Vagina (tissue), 2 donors: Measurements from ENCODE around the gene LPCAT1.

Experiments used
- POLR2AphosphoS5 ChIP-seq, 2 donors: sonication (generic); formaldehyde crosslinking; IDR thresholded peaks; one replicate each; pipeline ENCODE4 v1.9.0; 2017; ENCODE audit warnings: antibody characterized with exemption in 2 of 2, mild to moderate bottlenecking in 2 of 2, low read depth in 1 of 2; ENCODE audit not compliant: insufficient read depth in 1 of 2
- TF ChIP-seq, protein P1 (sequence below), 3 experiments: fragments of 450-650 bp in 2 of 3; fragments of 200-600 bp in 1 of 3; sonication (generic) in 1 of 3; IDR thresholded peaks; one replicate each; pipeline ENCODE4 v1.5.1; 2017 to 2019; ENCODE audit warnings: antibody characterized with exemption in 3 of 3, mild to moderate bottlenecking in 2 of 3, moderate library complexity in 2 of 3

DNA sequence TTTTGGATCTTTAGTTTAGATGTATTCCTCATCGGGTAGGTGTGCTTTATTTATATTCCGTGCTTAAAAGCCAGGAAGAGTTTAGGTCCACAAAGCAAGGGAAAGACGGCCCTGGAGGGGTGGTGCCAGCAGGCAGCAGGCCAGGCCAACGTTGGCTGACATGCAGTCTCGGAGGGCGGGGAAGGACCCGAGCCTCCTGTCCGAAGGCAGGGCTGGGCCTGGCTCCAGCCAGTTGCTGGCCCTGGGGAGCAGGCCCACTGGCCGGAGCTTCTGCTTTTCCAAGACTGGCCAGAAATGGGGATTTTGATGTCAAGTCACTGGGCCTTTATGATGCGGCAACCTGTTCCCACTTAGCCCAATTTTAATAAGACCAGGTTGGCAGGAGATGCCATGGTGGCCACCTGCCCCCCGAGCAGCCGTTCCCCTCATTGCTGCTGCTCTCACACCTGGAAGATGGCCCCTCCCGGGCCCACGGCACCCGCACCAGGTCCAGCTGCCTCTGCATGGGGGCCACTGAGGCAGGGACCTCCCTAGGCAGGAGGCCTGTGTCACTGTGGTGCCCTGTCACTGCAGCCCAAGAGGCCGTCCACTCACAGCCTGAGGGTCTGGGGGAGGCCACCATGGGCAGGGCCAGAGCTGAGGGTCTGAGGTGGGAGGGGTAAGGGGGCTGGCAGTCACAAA, 23.2 kb downstream of the LPCAT1 start:
- TF ChIP-seq, protein P1, sequence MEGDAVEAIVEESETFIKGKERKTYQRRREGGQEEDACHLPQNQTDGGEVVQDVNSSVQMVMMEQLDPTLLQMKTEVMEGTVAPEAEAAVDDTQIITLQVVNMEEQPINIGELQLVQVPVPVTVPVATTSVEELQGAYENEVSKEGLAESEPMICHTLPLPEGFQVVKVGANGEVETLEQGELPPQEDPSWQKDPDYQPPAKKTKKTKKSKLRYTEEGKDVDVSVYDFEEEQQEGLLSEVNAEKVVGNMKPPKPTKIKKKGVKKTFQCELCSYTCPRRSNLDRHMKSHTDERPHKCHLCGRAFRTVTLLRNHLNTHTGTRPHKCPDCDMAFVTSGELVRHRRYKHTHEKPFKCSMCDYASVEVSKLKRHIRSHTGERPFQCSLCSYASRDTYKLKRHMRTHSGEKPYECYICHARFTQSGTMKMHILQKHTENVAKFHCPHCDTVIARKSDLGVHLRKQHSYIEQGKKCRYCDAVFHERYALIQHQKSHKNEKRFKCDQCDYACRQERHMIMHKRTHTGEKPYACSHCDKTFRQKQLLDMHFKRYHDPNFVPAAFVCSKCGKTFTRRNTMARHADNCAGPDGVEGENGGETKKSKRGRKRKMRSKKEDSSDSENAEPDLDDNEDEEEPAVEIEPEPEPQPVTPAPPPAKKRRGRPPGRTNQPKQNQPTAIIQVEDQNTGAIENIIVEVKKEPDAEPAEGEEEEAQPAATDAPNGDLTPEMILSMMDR (IDR thresholded peaks at IDR 0.05) = no peak
- no peak for TF ChIP-seq POLR2AphosphoS5 (IDR thresholded peaks at IDR 0.05; ENCODE audit: insufficient read depth in 1 of 2, low read depth in 1 of 2)
